HepG2 (cell line): ENCODE measurements around the gene ISG20L2. TPM values are rescaled to one million over a fixed set of nuclear protein-coding genes. Genes with fewer than 3 reads are reported as not detected.

ENCODE experiments used
- AGO1 ChIP-seq: fragments of 200-400 bp; formaldehyde crosslinking; IDR thresholded peaks from 2 replicates; pipeline ENCODE4 v1.6.1; 2017; ENCODE audit warnings: mild to moderate bottlenecking, low read depth, low read length, moderate library complexity; ENCODE audit not compliant: poor library complexity, severe bottlenecking
- CCDC6 ChIP-seq: sonication (generic); formaldehyde crosslinking; IDR thresholded peaks from 2 replicates; pipeline ENCODE4 v1.8.1; 2022; ENCODE audit warnings: mild to moderate bottlenecking, missing genetic modification reagents, moderate library complexity
- EEA1 ChIP-seq: sonication (generic); formaldehyde crosslinking; IDR thresholded peaks from 2 replicates; pipeline ENCODE4 v1.5.1; 2020; ENCODE audit warnings: mild to moderate bottlenecking, missing genetic modification reagents, borderline replicate concordance
- GTF2F1 ChIP-seq: fragments of 150-350 bp; IDR thresholded peaks from 2 replicates; pipeline ENCODE4 v1.6.1; 2014; ENCODE audit warnings: low read length
- HOXA5 ChIP-seq: sonication (generic); formaldehyde crosslinking; IDR thresholded peaks from 2 replicates; pipeline ENCODE4 v1.4.0; 2020; ENCODE audit warnings: missing genetic modification reagents
- HOXA9 ChIP-seq: sonication (generic); formaldehyde crosslinking; IDR thresholded peaks from 2 replicates; pipeline ENCODE4 v1.8.1; 2022; ENCODE audit warnings: missing genetic modification reagents, mild to moderate bottlenecking, moderate library complexity, borderline replicate concordance
- KMT2A ChIP-seq: sonication (generic); formaldehyde crosslinking; IDR thresholded peaks from 2 replicates; pipeline ENCODE4 v1.4.0; 2020; ENCODE audit warnings: missing genetic modification reagents
- MBD4 ChIP-seq: IDR thresholded peaks from 2 replicates; pipeline ENCODE4 v1.6.1; 2012; ENCODE audit warnings: low read length, inconsistent platforms, borderline replicate concordance
- MTA3 ChIP-seq: sonication (generic); formaldehyde crosslinking; IDR thresholded peaks from 2 replicates; pipeline ENCODE4 v1.4.0; 2020; ENCODE audit warnings: missing genetic modification reagents
- NCOA2 ChIP-seq: sonication (generic); formaldehyde crosslinking; IDR thresholded peaks from 2 replicates; pipeline ENCODE4 v1.8.0; 2022; ENCODE audit warnings: inconsistent platforms
- NCOR1 ChIP-seq: fragments of 200-600 bp; sonication (generic); IDR thresholded peaks from 2 replicates; pipeline ENCODE4 v1.7.0; 2017; ENCODE audit warnings: antibody characterized with exemption, low read length, borderline replicate concordance
- NFIC ChIP-seq: IDR thresholded peaks from 2 replicates; pipeline ENCODE4 v1.6.1; 2012; ENCODE audit warnings: mild to moderate bottlenecking, low read length, inconsistent platforms
- PCBP1 ChIP-seq: fragments of 200-400 bp; formaldehyde crosslinking; IDR thresholded peaks from 2 replicates; pipeline ENCODE4 v1.6.1; 2017; ENCODE audit warnings: mild to moderate bottlenecking, low read depth, low read length, borderline replicate concordance
- RBAK ChIP-seq: sonication (generic); formaldehyde crosslinking; IDR thresholded peaks from 2 replicates; pipeline ENCODE4 v1.5.1; 2020; ENCODE audit warnings: mild to moderate bottlenecking, missing genetic modification reagents
- RORA ChIP-seq: sonication (generic); formaldehyde crosslinking; IDR thresholded peaks from 2 replicates; pipeline ENCODE4 v1.5.0; 2020; ENCODE audit warnings: mild to moderate bottlenecking, missing genetic modification reagents, moderate library complexity
- TAF1 ChIP-seq: sonication (generic); formaldehyde crosslinking; IDR thresholded peaks from 2 replicates; pipeline ENCODE4 v1.4.0; 2020; ENCODE audit warnings: missing genetic modification reagents
- ZFX ChIP-seq: sonication (generic); formaldehyde crosslinking; IDR thresholded peaks from 2 replicates; pipeline ENCODE4 v1.4.0; 2020; ENCODE audit warnings: mild to moderate bottlenecking, low read depth, missing genetic modification reagents, moderate library complexity
- ZNF235 ChIP-seq: sonication (generic); formaldehyde crosslinking; IDR thresholded peaks from 2 replicates; pipeline ENCODE4 v1.8.1; 2023; ENCODE audit warnings: mild to moderate bottlenecking, missing genetic modification reagents, borderline replicate concordance
- ZNF253 ChIP-seq: sonication (generic); formaldehyde crosslinking; IDR thresholded peaks from 2 replicates; pipeline ENCODE4 v1.8.0; 2022; ENCODE audit warnings: mild to moderate bottlenecking, missing genetic modification reagents, borderline replicate concordance
- ZNF296 ChIP-seq: sonication (generic); formaldehyde crosslinking; conservative IDR thresholded peaks from 2 replicates; pipeline ENCODE4 v1.5.0; 2020; ENCODE audit warnings: mild to moderate bottlenecking, missing genetic modification reagents
- ZNF367 ChIP-seq: sonication (generic); formaldehyde crosslinking; IDR thresholded peaks from 2 replicates; pipeline ENCODE4 v1.4.0; 2020; ENCODE audit warnings: missing genetic modification reagents, borderline replicate concordance
- ZNF446 ChIP-seq: sonication (generic); formaldehyde crosslinking; IDR thresholded peaks from 2 replicates; pipeline ENCODE4 v1.5.0; 2020; ENCODE audit warnings: mild to moderate bottlenecking, missing genetic modification reagents
- ZNF501 ChIP-seq: sonication (generic); formaldehyde crosslinking; IDR thresholded peaks from 2 replicates; pipeline ENCODE4 v1.5.1; 2020; ENCODE audit warnings: mild to moderate bottlenecking, moderate library complexity, missing genetic modification reagents
- ZNF619 ChIP-seq: sonication (generic); formaldehyde crosslinking; IDR thresholded peaks from 2 replicates; pipeline ENCODE4 v1.4.0; 2020; ENCODE audit warnings: mild to moderate bottlenecking, missing genetic modification reagents
- ZNF672 ChIP-seq: sonication (generic); formaldehyde crosslinking; IDR thresholded peaks from 2 replicates; pipeline ENCODE4 v1.8.1; 2022; ENCODE audit warnings: missing genetic modification reagents
- ZNF775 ChIP-seq: sonication (generic); formaldehyde crosslinking; IDR thresholded peaks from 2 replicates; pipeline ENCODE4 v1.4.0; 2020; ENCODE audit warnings: missing genetic modification reagents, mild to moderate bottlenecking, moderate library complexity, borderline replicate concordance
- ZNF788 ChIP-seq: sonication (generic); formaldehyde crosslinking; IDR thresholded peaks from 2 replicates; pipeline ENCODE4 v1.5.0; 2020; ENCODE audit warnings: mild to moderate bottlenecking, missing genetic modification reagents, borderline replicate concordance
- ZNF792 ChIP-seq: IDR thresholded peaks from 2 replicates; pipeline ENCODE4 v1.6.1; 2016
- polyA plus RNA-seq, 8 experiments: library from polyadenylated mRNA; depleted of rRNA in 3 of 8; stranded (reverse) in 7 of 8; unstranded in 1 of 8; fragments of >200 nt; fragmentation: Illumina TruSeq in 4 of 8; extraction: Trizol in 4 of 8; gene quantifications; 2 replicates each; pipeline versions ENCODE4 v1.2.1 to v1.2.3, GENCODE V29; 2011 to 2016; ENCODE audit warnings: low read depth in 4 of 8, missing spikeins in 1 of 8, mixed read lengths in 1 of 8; ENCODE audit not compliant: insufficient read depth in 1 of 8
- total RNA-seq, 5 experiments: library from RNA; depleted of rRNA; stranded (reverse); fragments of >200 nt; fragmentation: Illumina TruSeq; extraction: Trizol; gene quantifications; 2 replicates each; pipeline ENCODE4 v1.2.3, GENCODE V29; 2016; ENCODE audit warnings: low read depth in 1 of 5
- TF ChIP-seq, protein P1 (sequence below): sonication (generic); formaldehyde crosslinking; IDR thresholded peaks from 2 replicates; pipeline ENCODE4 v1.5.0; 2020; ENCODE audit warnings: missing genetic modification reagents

Gene ISG20L2
- total and polyA plus RNA-seq, 2 of the 13 experiments (the other 11 are each of a cell fraction or from before 2014, with no cell fraction given), result 19.8 to 21.3 TPM

DNA sequence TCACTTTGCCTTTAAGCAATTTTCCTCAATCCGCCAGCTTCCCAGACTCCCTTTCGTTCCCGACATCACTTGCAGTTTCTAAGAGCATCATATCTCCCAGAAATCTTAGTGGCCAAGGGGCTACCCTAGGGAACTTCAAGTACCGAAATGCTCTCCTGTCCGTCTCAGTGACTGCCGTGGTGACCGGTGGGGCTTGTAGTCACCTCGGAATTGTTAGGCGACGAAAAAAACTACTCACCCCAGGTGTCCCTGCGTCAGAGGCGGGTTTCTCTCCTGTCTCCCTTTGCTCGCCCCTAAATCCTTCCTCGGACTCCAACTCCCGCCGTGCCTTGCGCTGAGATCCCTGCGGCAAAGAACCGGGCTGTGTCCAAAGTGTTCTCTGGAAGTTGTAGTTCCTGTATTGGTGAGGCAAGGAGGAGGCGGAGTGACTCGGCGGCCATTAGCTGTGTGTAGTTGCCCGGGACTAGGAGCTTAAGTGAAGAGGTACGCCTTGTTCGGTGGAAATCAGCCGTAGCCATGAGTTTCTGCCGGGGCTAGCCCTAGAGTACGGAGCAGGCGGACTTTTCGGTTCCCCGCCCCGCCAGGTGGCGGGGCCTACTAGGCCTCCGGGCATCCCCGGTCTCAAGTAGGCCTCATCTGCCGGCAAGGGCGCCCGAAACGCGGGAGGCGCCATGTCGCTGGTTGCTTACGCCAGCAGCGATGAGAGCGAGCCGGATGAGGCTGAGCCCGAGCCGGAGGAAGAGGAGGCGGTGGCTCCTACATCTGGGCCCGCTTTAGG, 38.7 kb upstream of the ISG20L2 start, which contains the start of gene PRCC (continued):
- 0 out of 2 replicates have a peak, but pooled peaks have one; percentile 42 for TF ChIP-seq ZNF446 (CRISPR knock-in tag)
- no peak for TF ChIP-seq ZNF775 (CRISPR knock-in tag)
- 0 out of 2 replicates have a peak, but pooled peaks have one; percentile 68 for TF ChIP-seq HOXA9 (CRISPR knock-in tag)
- no peak for TF ChIP-seq ZNF672
- 0 out of 2 replicates have a peak, but pooled peaks have one; percentile 19 for TF ChIP-seq ZNF253 (CRISPR knock-in tag)
- peak; percentile 15; the same call in 1 of the 2 replicates for TF ChIP-seq HOXA5 (CRISPR knock-in tag)
- TF ChIP-seq ZNF619 (CRISPR knock-in tag), result no peak
- TF ChIP-seq GTF2F1, result no peak
- no peak; the same call in 1 of the 2 replicates for TF ChIP-seq KMT2A (CRISPR knock-in tag)
- TF ChIP-seq ZNF792 (CRISPR knock-in tag), result no peak; the same call in 1 of the 2 replicates
- no peak for TF ChIP-seq MTA3 (CRISPR knock-in tag)
- TF ChIP-seq AGO1, result no peak
- peak; percentile 79 for TF ChIP-seq TAF1
- TF ChIP-seq ZNF235 (CRISPR knock-in tag), result no peak
- no peak; the same call in 1 of the 2 replicates for TF ChIP-seq ZNF296 (CRISPR knock-in tag)
- TF ChIP-seq CCDC6 (CRISPR knock-in tag), result peak; percentile 16; the same call in 1 of the 2 replicates
- TF ChIP-seq PCBP1, result peak; percentile 52; the same call in 1 of the 2 replicates
- no peak for TF ChIP-seq RBAK
- TF ChIP-seq NFIC, result peak; percentile 38; the same call in 1 of the 2 replicates
- peak; percentile 100 for TF ChIP-seq ZFX (CRISPR knock-in tag)
- TF ChIP-seq ZNF367 (CRISPR knock-in tag), result no peak
- 0 out of 2 replicates have a peak, but pooled peaks have one; percentile 31 for TF ChIP-seq EEA1 (CRISPR knock-in tag)
- TF ChIP-seq NCOA2, result 0 out of 2 replicates have a peak, but pooled peaks have one; percentile 35
- TF ChIP-seq MBD4, result no peak
- peak; percentile 55; the same call in 1 of the 2 replicates for TF ChIP-seq ZNF788 (CRISPR knock-in tag)
- peak; percentile 79 for TF ChIP-seq ZNF501 (CRISPR knock-in tag)
- TF ChIP-seq RORA, result no peak
- TF ChIP-seq, protein P1, sequence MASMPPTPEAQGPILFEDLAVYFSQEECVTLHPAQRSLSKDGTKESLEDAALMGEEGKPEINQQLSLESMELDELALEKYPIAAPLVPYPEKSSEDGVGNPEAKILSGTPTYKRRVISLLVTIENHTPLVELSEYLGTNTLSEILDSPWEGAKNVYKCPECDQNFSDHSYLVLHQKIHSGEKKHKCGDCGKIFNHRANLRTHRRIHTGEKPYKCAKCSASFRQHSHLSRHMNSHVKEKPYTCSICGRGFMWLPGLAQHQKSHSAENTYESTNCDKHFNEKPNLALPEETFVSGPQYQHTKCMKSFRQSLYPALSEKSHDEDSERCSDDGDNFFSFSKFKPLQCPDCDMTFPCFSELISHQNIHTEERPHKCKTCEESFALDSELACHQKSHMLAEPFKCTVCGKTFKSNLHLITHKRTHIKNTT, result peak; percentile 94; the same call in 1 of the 2 replicates
- peak; percentile 29; the same call in 1 of the 2 replicates for TF ChIP-seq NCOR1
